T-helper 17 cell (primary cell): ENCODE results near the gene NACC2. TPM values are rescaled to one million over a fixed set of nuclear protein-coding genes. Genes with fewer than 3 reads are reported as not detected.

Experiments
- ATAC-seq: fragments of 150-1000 bp; cut with Tn5 transposase; 2 replicates; pipeline ENCODE4 v1.10.0; 2021; ENCODE audit warnings: mild to moderate bottlenecking, moderate library complexity
- DNase-seq, 3 donors: peaks; one replicate each; pipeline versions ENCODE4 v3.0.0 to v3.0.0-alpha.2; 2020 to 2021
- H3K9me3 ChIP-seq: one replicate; pipeline ENCODE4 v1.7.0; 2013; ENCODE audit warnings: low read length, mild to moderate bottlenecking; ENCODE audit not compliant: control insufficient read depth, poor library complexity, severe bottlenecking
- H3K27ac Mint-ChIP-seq: one replicate; pipeline ENCODE4 v1.8.0; 2022; ENCODE audit warnings: mild to moderate bottlenecking, moderate library complexity, mixed read lengths
- H3K27me3 Mint-ChIP-seq: one replicate; pipeline ENCODE4 v1.8.0; 2022; ENCODE audit warnings: mixed read lengths
- H3K36me3 Mint-ChIP-seq: one replicate; pipeline ENCODE4 v1.8.0; 2022; ENCODE audit warnings: low read depth, mixed read lengths
- H3K4me1 Mint-ChIP-seq: one replicate; pipeline ENCODE4 v1.8.0; 2022; ENCODE audit warnings: mild to moderate bottlenecking, mixed read lengths
- H3K4me3 Mint-ChIP-seq: one replicate; pipeline ENCODE4 v1.8.0; 2022; ENCODE audit warnings: mild to moderate bottlenecking, moderate library complexity, mixed read lengths
- total RNA-seq, 4 donors: library from RNA in 2 of 4; stranded (reverse) in 2 of 4; gene quantifications; one replicate each; pipeline ENCODE4 v1.2.3 and lab custom pipeline; 2022 to 2026

NACC2 gene
- total RNA-seq, 2 donors from 2014 or later, result 5.8 to 5.9 TPM

- DNase-seq (no peak), ATAC-seq (no peak)
- H3K27ac Mint-ChIP-seq, result no peak overlapping the region
Observed at GRCh38 chr9:136054146-136054545, 40.9 kb downstream of the NACC2 start.

GRCh38 chr9:136053757-136054142, 41.3 kb downstream of the NACC2 start:
- H3K36me3 Mint-ChIP-seq, result no peaks in the 10 kb centered on the region
- peaks cover 20% of the 10 kb centered on the region for H3K4me1 Mint-ChIP-seq
- no peak for ATAC-seq
- no peak overlapping the region for H3K27ac Mint-ChIP-seq
- H3K9me3 ChIP-seq, result no peaks in the 10 kb centered on the region
- H3K4me3 Mint-ChIP-seq, result no peak overlapping the region
- H3K27me3 Mint-ChIP-seq, result peaks cover 13% of the 10 kb centered on the region
- DNase-seq, result no peak

More at GRCh38 chr9:136054146-136054545, 40.9 kb downstream of the NACC2 start:
- Mint-ChIP-seq H3K27me3 (peaks cover 13% of the 10 kb centered on the region), H3K4me3 (no peak overlapping the region), H3K36me3 (no peaks in the 10 kb centered on the region), H3K4me1 (peaks cover 20% of the 10 kb centered on the region)
- H3K9me3 ChIP-seq, result no peaks in the 10 kb centered on the region

- ATAC-seq, result no peak
- no peak overlapping the region for H3K27ac Mint-ChIP-seq
- H3K27me3 Mint-ChIP-seq, result peaks cover 13% of the 10 kb centered on the region
- H3K4me3 Mint-ChIP-seq, result no peak overlapping the region
- DNase-seq, result no peak
- H3K9me3 ChIP-seq, result no peaks in the 10 kb centered on the region
- H3K4me1 Mint-ChIP-seq, result peaks cover 17% of the 10 kb centered on the region
- H3K36me3 Mint-ChIP-seq, result no peaks in the 10 kb centered on the region
Observed at GRCh38 chr9:136052991-136053756, 41.9 kb downstream of the NACC2 start.

GRCh38 chr9:136052472-136052880, 42.6 kb downstream of the NACC2 start:
- Mint-ChIP-seq H3K4me3 (peak overlapping the region; percentile 80), H3K4me1 (peaks cover 15% of the 10 kb centered on the region), H3K36me3 (no peaks in the 10 kb centered on the region), H3K27ac (no peak overlapping the region), H3K27me3 (peaks cover 11% of the 10 kb centered on the region)
- H3K9me3 ChIP-seq, result no peaks in the 10 kb centered on the region
- DNase-seq (no peak), ATAC-seq (no peak)

- Mint-ChIP-seq H3K36me3 (no peaks in the 10 kb centered on the region), H3K27ac (no peak overlapping the region), H3K4me1 (peaks cover 11% of the 10 kb centered on the region), H3K27me3 (peaks cover 6% of the 10 kb centered on the region), H3K4me3 (peak overlapping the region; percentile 80)
- DNase-seq, result no peak
- ATAC-seq, result peak; percentile 57
- no peaks in the 10 kb centered on the region for H3K9me3 ChIP-seq
Observed at GRCh38 chr9:136051837-136052471, 43.1 kb downstream of the NACC2 start.

GRCh38 chr9:136051453-136051836, 43.6 kb downstream of the NACC2 start:
- DNase-seq, result no peak
- Mint-ChIP-seq H3K27me3 (peaks cover 6% of the 10 kb centered on the region), H3K4me3 (peak overlapping the region; percentile 80), H3K27ac (no peak overlapping the region), H3K4me1 (peaks cover 11% of the 10 kb centered on the region), H3K36me3 (no peaks in the 10 kb centered on the region)
- H3K9me3 ChIP-seq, result no peaks in the 10 kb centered on the region
- peak; percentile 15 for ATAC-seq

GRCh38 chr9:136050701-136051452, 44.2 kb downstream of the NACC2 start:
- Mint-ChIP-seq H3K27me3 (peaks cover 6% of the 10 kb centered on the region), H3K4me1 (peaks cover 11% of the 10 kb centered on the region), H3K36me3 (no peaks in the 10 kb centered on the region), H3K4me3 (peak overlapping the region; percentile 80), H3K27ac (no peak overlapping the region)
- ATAC-seq, result no peak
- no peaks in the 10 kb centered on the region for H3K9me3 ChIP-seq
- DNase-seq, result no peak

GRCh38 chr9:136050266-136050700, 44.8 kb downstream of the NACC2 start:
- H3K27ac Mint-ChIP-seq, result no peak overlapping the region

GRCh38 chr9:136049491-136050265, 45.4 kb downstream of the NACC2 start:
- H3K9me3 ChIP-seq, result no peaks in the 10 kb centered on the region
- ATAC-seq (no peak), DNase-seq (no peak)
- Mint-ChIP-seq H3K4me3 (no peak overlapping the region), H3K4me1 (peaks cover 9% of the 10 kb centered on the region), H3K27ac (no peak overlapping the region), H3K36me3 (no peaks in the 10 kb centered on the region), H3K27me3 (peaks cover 6% of the 10 kb centered on the region)

More at GRCh38 chr9:136050266-136050700, 44.8 kb downstream of the NACC2 start:
- DNase-seq (no peak), ATAC-seq (no peak)
- Mint-ChIP-seq H3K27me3 (peaks cover 6% of the 10 kb centered on the region), H3K4me3 (no peak overlapping the region), H3K4me1 (peaks cover 9% of the 10 kb centered on the region), H3K36me3 (no peaks in the 10 kb centered on the region)
- H3K9me3 ChIP-seq, result no peaks in the 10 kb centered on the region

GRCh38 chr9:136048560-136049411, 46.3 kb downstream of the NACC2 start:
- no peak overlapping the region for H3K27ac Mint-ChIP-seq
- no peak overlapping the region for H3K4me3 Mint-ChIP-seq
- peaks cover 6% of the 10 kb centered on the region for H3K27me3 Mint-ChIP-seq
- H3K9me3 ChIP-seq, result no peaks in the 10 kb centered on the region
- no peak for ATAC-seq
- peaks cover 9% of the 10 kb centered on the region for H3K4me1 Mint-ChIP-seq
- H3K36me3 Mint-ChIP-seq, result no peaks in the 10 kb centered on the region
- no peak for DNase-seq

GRCh38 chr9:136047775-136048559, 47.1 kb downstream of the NACC2 start:
- Mint-ChIP-seq H3K27me3 (peaks cover 3% of the 10 kb centered on the region), H3K4me3 (no peak overlapping the region), H3K27ac (no peak overlapping the region), H3K36me3 (no peaks in the 10 kb centered on the region), H3K4me1 (peaks cover 7% of the 10 kb centered on the region)
- H3K9me3 ChIP-seq, result no peaks in the 10 kb centered on the region
- no peak for ATAC-seq
- DNase-seq, result no peak
